ENCODE results near the gene SGO2.
"Not testable (repeated sequence)": the region's sequence is repeated elsewhere in the genome, so short reads cannot be mapped to it uniquely, and the experiment has no call there.

SGO2 gene

GRCh38 chr2:200596774-200597570 lies 71.0 kb downstream of the SGO2 start:
- DNase-seq (ENCODE audit: low spot score), result no peak

- no peak for DNase-seq (ENCODE audit: low spot score)
Measured at GRCh38 chr2:200599206-200599605, 73.2 kb downstream of the SGO2 start.

GRCh38 chr2:200600549-200601225 lies 74.7 kb downstream of the SGO2 start:
- DNase-seq (ENCODE audit: low spot score), result no peak

GRCh38 chr2:200602584-200602983 lies 76.6 kb downstream of the SGO2 start:
- DNase-seq (ENCODE audit: low spot score), result no peak

GRCh38 chr2:200603972-200604371 lies 78.0 kb downstream of the SGO2 start:
- DNase-seq (ENCODE audit: low spot score), result no peak

- no peak for DNase-seq (ENCODE audit: low spot score)
Measured at GRCh38 chr2:200604571-200605255, 78.7 kb downstream of the SGO2 start.

GRCh38 chr2:200608341-200609027 lies 82.5 kb downstream of the SGO2 start:
- no peak for DNase-seq (ENCODE audit: low spot score)

- DNase-seq (ENCODE audit: low spot score), result no peak
Measured at GRCh38 chr2:200609028-200609614, 83.1 kb downstream of the SGO2 start.

GRCh38 chr2:200610217-200610616 lies 84.2 kb downstream of the SGO2 start:
- DNase-seq (ENCODE audit: low spot score), result not testable (repeated sequence)

GRCh38 chr2:200613692-200614091 lies 87.7 kb downstream of the SGO2 start:
- DNase-seq (ENCODE audit: low spot score), result no peak

GRCh38 chr2:200614249-200614648 lies 88.2 kb downstream of the SGO2 start:
- no peak for DNase-seq (ENCODE audit: low spot score)

GRCh38 chr2:200615247-200615646 lies 89.2 kb downstream of the SGO2 start:
- no peak for DNase-seq (ENCODE audit: low spot score)

- DNase-seq (ENCODE audit: low spot score), result no peak
Measured at GRCh38 chr2:200616193-200616592, 90.2 kb downstream of the SGO2 start.

GRCh38 chr2:200616656-200617055 lies 90.6 kb downstream of the SGO2 start:
- no peak for DNase-seq (ENCODE audit: low spot score)

GRCh38 chr2:200617156-200618053 lies 91.4 kb downstream of the SGO2 start:
- DNase-seq (ENCODE audit: low spot score), result no peak

- DNase-seq (ENCODE audit: low spot score), result no peak
Measured at GRCh38 chr2:200618054-200618419, 92.0 kb downstream of the SGO2 start.

- DNase-seq (ENCODE audit: low spot score), result no peak
Measured at GRCh38 chr2:200618590-200619021, 92.6 kb downstream of the SGO2 start.

- no peak for DNase-seq (ENCODE audit: low spot score)
Measured at GRCh38 chr2:200619279-200619678, 93.3 kb downstream of the SGO2 start.

- DNase-seq (ENCODE audit: low spot score), result no peak
Measured at GRCh38 chr2:200620606-200621390, 94.8 kb downstream of the SGO2 start.

GRCh38 chr2:200622106-200622505 lies 96.1 kb downstream of the SGO2 start:
- no peak for DNase-seq (ENCODE audit: low spot score)
